RWPE2 (cell line): ENCODE data around the gene ARL8A.
"Not testable (repeated sequence)": the region's sequence is repeated elsewhere in the genome, so short reads cannot be mapped to it uniquely, and the experiment has no call there.

Source experiments
- ATAC-seq: fragments of 200-7000 bp; cut with Tn5 transposase; 3 replicates; pipeline ENCODE4 v1.9.1; 2021; ENCODE audit warnings: low read depth
- DNase-seq: peaks from one replicate; pipeline ENCODE4 v3.0.0-alpha.2; 2020; ENCODE audit warnings: low spot score
- H3K27ac ChIP-seq: fragments of 450-650 bp; 2 replicates; pipeline ENCODE4 v1.5.1; 2017; ENCODE audit warnings: mild to moderate bottlenecking; ENCODE audit not compliant: poor library complexity, severe bottlenecking
- H3K27me3 ChIP-seq: fragments of 250-450 bp; sonication (Bioruptor Pico); 2 replicates; pipeline ENCODE4 v1.5.1; 2021; ENCODE audit warnings: mild to moderate bottlenecking, moderate library complexity; ENCODE audit not compliant: insufficient read depth, poor library complexity, severe bottlenecking
- H3K36me3 ChIP-seq: fragments of 250-450 bp; sonication (Bioruptor Pico); 2 replicates; pipeline ENCODE4 v1.5.1; 2020; ENCODE audit warnings: low read depth, mild to moderate bottlenecking, moderate library complexity
- H3K4me1 ChIP-seq: fragments of 250-450 bp; sonication (Bioruptor Pico); 2 replicates; pipeline ENCODE4 v1.5.1; 2021; ENCODE audit warnings: mild to moderate bottlenecking, moderate library complexity; ENCODE audit not compliant: insufficient read depth, poor library complexity, severe bottlenecking
- H3K4me3 ChIP-seq: fragments of 250-450 bp; sonication (Bioruptor Pico); 2 replicates; pipeline ENCODE4 v1.5.1; 2021; ENCODE audit warnings: mild to moderate bottlenecking, moderate library complexity; ENCODE audit not compliant: severe bottlenecking
- H3K9me3 ChIP-seq: fragments of 250-450 bp; sonication (Bioruptor Pico); 2 replicates; pipeline ENCODE4 v1.5.1; 2021; ENCODE audit warnings: mild to moderate bottlenecking, moderate library complexity; ENCODE audit not compliant: severe bottlenecking
- CTCF ChIP-seq: fragments of 450-650 bp; IDR thresholded peaks from one replicate; pipeline ENCODE4 v1.5.1; 2017; ENCODE audit warnings: mild to moderate bottlenecking, moderate library complexity; ENCODE audit not compliant: poor library complexity, severe bottlenecking

ARL8A gene

GRCh38 chr1:202112859-202113689 lies 31.5 kb downstream of the ARL8A start:
- Histone ChIP-seq H3K4me3 (no peak overlapping the region), H3K9me3 (no peaks in the 10 kb centered on the region), H3K27me3 (no peaks in the 10 kb centered on the region), H3K36me3 (no peaks in the 10 kb centered on the region), H3K4me1 (peaks cover 10% of the 10 kb centered on the region), H3K27ac (no peak overlapping the region)
- no peak for TF ChIP-seq CTCF
- DNase-seq (no peak), ATAC-seq (peak; percentile 64)

DNA sequence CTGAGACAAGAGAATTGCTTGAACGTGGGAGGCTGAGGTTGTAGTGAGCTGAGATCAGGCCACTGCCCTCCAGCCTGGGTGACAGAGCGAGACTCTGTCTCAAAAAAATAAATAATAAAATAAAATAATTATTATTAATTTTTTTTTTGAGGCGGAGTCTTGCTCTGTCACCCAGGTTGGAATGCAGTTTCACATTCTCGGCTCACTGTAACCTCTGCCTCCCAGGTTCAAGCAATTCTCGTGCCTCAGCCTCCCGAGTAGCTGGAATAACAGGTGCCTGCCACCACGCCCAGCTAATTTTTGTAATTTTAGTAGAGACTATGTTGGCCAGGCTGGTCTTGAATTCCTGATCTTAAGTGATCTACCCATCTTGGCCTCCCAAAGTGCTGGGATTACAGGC lies 32.9 kb downstream of the ARL8A start:
- not testable (repeated sequence) for H3K4me1 ChIP-seq

GRCh38 chr1:202110977-202111376 lies 33.6 kb downstream of the ARL8A start:
- no peak for ATAC-seq
- no peaks in the 10 kb centered on the region for H3K9me3 ChIP-seq

More for the DNA sequence above, 32.9 kb downstream of the ARL8A start:
- not testable (repeated sequence) for H3K4me3 ChIP-seq, H3K9me3 ChIP-seq, ATAC-seq, H3K27ac ChIP-seq, DNase-seq, H3K27me3 ChIP-seq, H3K36me3 ChIP-seq

GRCh38 chr1:202107801-202108731 lies 36.5 kb downstream of the ARL8A start:
- Histone ChIP-seq H3K9me3 (no peaks in the 10 kb centered on the region), H3K27me3 (no peaks in the 10 kb centered on the region), H3K27ac (no peak overlapping the region), H3K4me1 (peaks cover 11% of the 10 kb centered on the region), H3K4me3 (no peak overlapping the region), H3K36me3 (no peaks in the 10 kb centered on the region)
- no peak for DNase-seq
- TF ChIP-seq CTCF = no peak
- ATAC-seq = no peak

More at GRCh38 chr1:202110977-202111376, 33.6 kb downstream of the ARL8A start:
- TF ChIP-seq CTCF = no peak
- Histone ChIP-seq H3K36me3 (no peaks in the 10 kb centered on the region), H3K4me1 (peaks cover 10% of the 10 kb centered on the region), H3K27me3 (no peaks in the 10 kb centered on the region), H3K27ac (no peak overlapping the region), H3K4me3 (no peak overlapping the region)
- DNase-seq = no peak

GRCh38 chr1:202107321-202107761 lies 37.2 kb downstream of the ARL8A start:
- H3K9me3 ChIP-seq = no peaks in the 10 kb centered on the region
- no peaks in the 10 kb centered on the region for H3K36me3 ChIP-seq
- DNase-seq (no peak), ATAC-seq (no peak)
- H3K4me3 ChIP-seq = no peak overlapping the region
- peaks cover 7% of the 10 kb centered on the region for H3K4me1 ChIP-seq
- TF ChIP-seq CTCF = no peak
- H3K27ac ChIP-seq = no peak overlapping the region
- no peaks in the 10 kb centered on the region for H3K27me3 ChIP-seq
